Endothelial cell of umbilical vein (primary cell): ENCODE data around the gene SBK3. TPM values are rescaled to one million over a fixed set of nuclear protein-coding genes. Genes with fewer than 3 reads are reported as not detected.

ENCODE experiments used
- BruUV-seq: library from RNA; stranded (reverse); fragments of 400-500 nt; replicated peaks from 2 replicates; lab custom pipeline; 2021; lab: Mats Ljungman, UMichigan
- CTCF ChIA-PET: fragments of 300-600, 350-600 bp; sonication (Branson Sonifier 250); formaldehyde crosslinking; loops from one replicate; lab custom pipeline; 2021; ENCODE audit warnings: antibody characterized with exemption, inconsistent platforms; lab: Charles Lee
- POLR2A ChIA-PET: fragments of 300-600, 350-600 bp; sonication (Branson Sonifier 250); formaldehyde crosslinking; loops from one replicate; lab custom pipeline; 2021; ENCODE audit warnings: antibody characterized with exemption, inconsistent platforms; lab: Charles Lee
- DNase-seq: peaks from one replicate; pipeline ENCODE4 v3.0.0-alpha.2; 2011; ENCODE audit warnings: low read depth, low spot score
- FAIRE-seq: peaks from 2 replicates; lab custom pipeline; 2011; peaks lifted over from hg19 to GRCh38; lab: Jason Lieb, UNC
- H2AFZ ChIP-seq: 2 replicates; pipeline ENCODE4 v1.6.0; 2012; ENCODE audit warnings: low read depth, low read length, control low read depth, inconsistent platforms
- H3K27ac ChIP-seq: 2 replicates; pipeline ENCODE4 v1.5.1; 2011; ENCODE audit warnings: low read depth, mild to moderate bottlenecking, control low read depth, low read length, moderate library complexity; ENCODE audit not compliant: insufficient read depth
- H3K27me3 ChIP-seq, 2 experiments: 2 replicates each; pipeline versions ENCODE4 v1.6.0 to v1.6.1; 2011; ENCODE audit warnings: low read length in 2 of 2, mixed read lengths in 1 of 2; ENCODE audit not compliant: control insufficient read depth in 2 of 2, insufficient read depth in 2 of 2
- H3K36me3 ChIP-seq, 2 experiments: 2 replicates in 1 of 2; 3 replicates in 1 of 2; pipeline ENCODE4 v1.5.1; 2011; ENCODE audit warnings: low read length in 2 of 2, mild to moderate bottlenecking in 1 of 2, moderate library complexity in 1 of 2; ENCODE audit not compliant: control insufficient read depth in 2 of 2, insufficient read depth in 2 of 2; ENCODE audit errors: extremely low read depth in 1 of 2
- H3K4me1 ChIP-seq: 3 replicates; pipeline ENCODE4 v1.5.1; 2011; ENCODE audit warnings: mild to moderate bottlenecking, low read length; ENCODE audit not compliant: control insufficient read depth, insufficient read depth; ENCODE audit errors: extremely low read depth
- H3K4me2 ChIP-seq: 2 replicates; pipeline ENCODE4 v1.6.1; 2011; ENCODE audit warnings: low read length, control low read depth, mixed read lengths; ENCODE audit not compliant: insufficient read depth
- H3K4me3 ChIP-seq, 3 experiments: fragments of 200-600 bp in 1 of 3; sonication (generic), shearing (Covaris generic) in 1 of 3; replicated peaks in 1 of 3; 2 replicates each; pipeline ENCODE4 v1.5.1; 2011 to 2016; ENCODE audit warnings: control low read depth in 3 of 3, low read length in 3 of 3, mild to moderate bottlenecking in 2 of 3, inconsistent platforms in 1 of 3, low read depth in 1 of 3, moderate library complexity in 1 of 3; ENCODE audit not compliant: insufficient read depth in 1 of 3
- H3K79me2 ChIP-seq: 2 replicates; pipeline ENCODE4 v1.6.0; 2012; ENCODE audit warnings: low read length, inconsistent platforms; ENCODE audit not compliant: control insufficient read depth, insufficient read depth
- H3K9ac ChIP-seq: replicated peaks from 2 replicates; pipeline ENCODE3; 2011; ENCODE audit warnings: low read length, control low read depth; ENCODE audit not compliant: insufficient read depth; ENCODE audit errors: extremely low read depth
- H3K9me1 ChIP-seq: replicated peaks from 3 replicates; pipeline ENCODE4 v1.6.0; 2011; ENCODE audit warnings: mild to moderate bottlenecking, low read length; ENCODE audit not compliant: control insufficient read depth, insufficient read depth; ENCODE audit errors: extremely low read depth
- H3K9me3 ChIP-seq: replicated peaks from 2 replicates; pipeline ENCODE4 v1.5.1; 2012; ENCODE audit warnings: low read length, inconsistent platforms; ENCODE audit not compliant: control insufficient read depth, insufficient read depth
- H4K20me1 ChIP-seq: replicated peaks from 2 replicates; pipeline ENCODE3; 2011; ENCODE audit warnings: mild to moderate bottlenecking, low read length; ENCODE audit not compliant: control insufficient read depth, insufficient read depth; ENCODE audit errors: extremely low read depth
- CTCF ChIP-seq, 2 donors: IDR thresholded peaks; 1 replicate in 1 of 2; 2 replicates in 1 of 2; pipeline ENCODE4 v1.5.1; 2011; ENCODE audit warnings: low read length in 2 of 2, mild to moderate bottlenecking in 2 of 2, moderate library complexity in 2 of 2, control low read depth in 1 of 2, inconsistent platforms in 1 of 2, low read depth in 1 of 2; ENCODE audit not compliant: insufficient read depth in 1 of 2; ENCODE audit errors: extremely low read depth in 1 of 2
- EZH2 ChIP-seq: IDR thresholded peaks from 2 replicates; pipeline ENCODE4 v1.6.1; 2012; ENCODE audit warnings: borderline replicate concordance, low read depth, mild to moderate bottlenecking, moderate library complexity, low read length, inconsistent platforms; ENCODE audit not compliant: severe bottlenecking
- FOS ChIP-seq: IDR thresholded peaks from 2 replicates; pipeline ENCODE4 v1.6.1; 2011; ENCODE audit warnings: mild to moderate bottlenecking, low read length, moderate library complexity, borderline replicate concordance; ENCODE audit not compliant: insufficient read depth
- GATA2 ChIP-seq: IDR thresholded peaks from 2 replicates; pipeline ENCODE4 v1.7.0; 2011; ENCODE audit warnings: low read depth, mild to moderate bottlenecking, moderate library complexity, mixed read lengths, low read length; ENCODE audit not compliant: insufficient read length, insufficient read depth
- JUN ChIP-seq: IDR thresholded peaks from 2 replicates; pipeline ENCODE4 v1.6.1; 2011; ENCODE audit warnings: borderline replicate concordance, low read depth; ENCODE audit not compliant: insufficient read length, insufficient read depth
- MYC ChIP-seq: IDR thresholded peaks from one replicate; pipeline ENCODE4 v1.6.1; 2011; ENCODE audit warnings: mild to moderate bottlenecking, low read depth, low read length
- POLR2A ChIP-seq: IDR thresholded peaks from 2 replicates; pipeline ENCODE4 v1.6.1; 2012; ENCODE audit warnings: low read depth, mild to moderate bottlenecking, control low read depth, low read length
- POLR2AphosphoS5 ChIP-seq: IDR thresholded peaks from 2 replicates; pipeline ENCODE4 v1.6.1; 2012; ENCODE audit warnings: low read depth, mild to moderate bottlenecking, control low read depth, low read length, moderate library complexity; ENCODE audit not compliant: insufficient read depth
- dilution Hi-C: fragments of 300-500 bp; cut with MboI; formaldehyde crosslinking; loops from one replicate; pipeline ENCODE4 v1.15.0; 2019; ENCODE audit warnings: low sequenced_read_pairs; ENCODE audit not compliant: extremely low pct_ligation_motif_present
- intact Hi-C: fragments of 100-400 bp; cut with micrococcal nuclease; formaldehyde crosslinking; loops from one replicate; pipeline ENCODE4 v1.10.0; 2022
- polyA plus RNA-seq, 4 experiments: library from polyadenylated mRNA; depleted of rRNA in 3 of 4; stranded (reverse) in 3 of 4; unstranded in 1 of 4; fragments of >200 nt; gene quantifications; 2 replicates each; pipeline versions ENCODE4 v1.2.1 to v1.2.3, GENCODE V29; 2011 to 2012; ENCODE audit warnings: missing spikeins in 1 of 4
- total RNA-seq: library from RNA; stranded (reverse); gene quantifications from 2 replicates; pipeline ENCODE4 v1.2.3, GENCODE V29; 2021
- TF ChIP-seq, protein P1 (sequence below): IDR thresholded peaks from 2 replicates; pipeline ENCODE4 v1.6.1; 2011; ENCODE audit not compliant: insufficient read depth, insufficient read length

Gene SBK3
- total and polyA plus RNA-seq, 2 donors (not counting 3 experiments of a cell fraction or from before 2014, with no cell fraction given): 0.18 to 0.62 TPM

- DNase-seq (no peak), FAIRE-seq (no peak)
- intact Hi-C loops: no loop called here
- no peaks in the 10 kb centered on the region for H3K9me1 ChIP-seq
- no peaks in the 10 kb centered on the region for H3K27me3 ChIP-seq
- no peaks in the 10 kb centered on the region for H3K79me2 ChIP-seq
- H3K9ac ChIP-seq: no peak overlapping the region
- dilution Hi-C loops: no loop called here
- no peak overlapping the region for H3K27ac ChIP-seq
- H3K9me3 ChIP-seq: no peaks in the 10 kb centered on the region
- H3K4me1 ChIP-seq: no peaks in the 10 kb centered on the region
- H4K20me1 ChIP-seq: no peaks in the 10 kb centered on the region
- H3K4me2 ChIP-seq: no peak overlapping the region
- ChIA-PET CTCF (interaction anchor here (1.4 to 1.6 kb wide), 2 partner anchors 68 to 70 kb away, joined by 3 to 7 read pairs; partner anchors contain the start of gene ZNF865), POLR2A (no interaction called here)
- H3K36me3 ChIP-seq: no peaks in the 10 kb centered on the region
- TF ChIP-seq POLR2A: no peak
- no peak for TF ChIP-seq MYC
- no peak for TF ChIP-seq POLR2AphosphoS5
- no peak for TF ChIP-seq JUN
- no peak for TF ChIP-seq CTCF (IDR thresholded peaks at IDR 0.05; ENCODE audit: extremely low read depth in 1 of 2, insufficient read depth in 1 of 2, low read depth in 1 of 2, low read length in 2 of 2)
- TF ChIP-seq GATA2: no peak
- TF ChIP-seq, protein P1, sequence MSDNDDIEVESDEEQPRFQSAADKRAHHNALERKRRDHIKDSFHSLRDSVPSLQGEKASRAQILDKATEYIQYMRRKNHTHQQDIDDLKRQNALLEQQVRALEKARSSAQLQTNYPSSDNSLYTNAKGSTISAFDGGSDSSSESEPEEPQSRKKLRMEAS: no peak
- no peak for TF ChIP-seq FOS
- no peak for TF ChIP-seq EZH2
- BruUV-seq: no TSS peak
- no peak overlapping the region for H2AFZ ChIP-seq
- no peak overlapping the region for H3K4me3 ChIP-seq
Observed at GRCh38 chr19:55535965-55536350, 9.4 kb downstream of the SBK3 start.
